HepG2 (cell line): ENCODE data around the gene NBR1. TPM values are rescaled to one million over a fixed set of nuclear protein-coding genes. Genes with fewer than 3 reads are reported as not detected.
A peak's percentile ranks its signal among the peaks of the same experiment; 100 is the strongest.

Experiments used
- FOSL2 ChIP-seq: sonication (generic); formaldehyde crosslinking; IDR thresholded peaks from 2 replicates; pipeline ENCODE4 v1.4.0; 2020; ENCODE audit warnings: missing genetic modification reagents
- HHEX ChIP-seq: IDR thresholded peaks from 2 replicates; pipeline ENCODE4 v1.6.1; 2016; ENCODE audit warnings: control low read depth
- HNF4G ChIP-seq, 2 experiments: sonication (generic) in 1 of 2; formaldehyde crosslinking in 1 of 2; IDR thresholded peaks; 2 replicates each; pipeline versions ENCODE4 v1.4.0 to v1.6.1; 2011 to 2020; ENCODE audit warnings: borderline replicate concordance in 2 of 2, low read depth in 2 of 2, mild to moderate bottlenecking in 2 of 2, low read length in 1 of 2, missing genetic modification reagents in 1 of 2, moderate library complexity in 1 of 2
- PHB2 ChIP-seq: fragments of 450-650 bp; IDR thresholded peaks from 2 replicates; pipeline ENCODE4 v1.6.1; 2018; ENCODE audit not compliant: partially characterized antibody
- RELA ChIP-seq: sonication (generic); formaldehyde crosslinking; IDR thresholded peaks from 2 replicates; pipeline ENCODE4 v1.4.0; 2020; ENCODE audit warnings: missing genetic modification reagents
- SOX6 ChIP-seq, 2 experiments: fragments of 450-650 bp in 1 of 2; sonication (generic) in 1 of 2; formaldehyde crosslinking in 1 of 2; IDR thresholded peaks; 2 replicates each; pipeline versions ENCODE4 v1.4.0 to v1.6.1; 2017 to 2020; ENCODE audit warnings: antibody characterized with exemption in 1 of 2, mild to moderate bottlenecking in 1 of 2, missing genetic modification reagents in 1 of 2
- TP53 ChIP-seq: sonication (generic); formaldehyde crosslinking; conservative IDR thresholded peaks from 2 replicates; pipeline ENCODE4 v1.4.0; 2020; ENCODE audit warnings: missing genetic modification reagents
- ZNF232 ChIP-seq: sonication (generic); formaldehyde crosslinking; IDR thresholded peaks from 2 replicates; pipeline ENCODE4 v1.4.0; 2020; ENCODE audit warnings: missing genetic modification reagents, borderline replicate concordance
- ZNF589 ChIP-seq: sonication (generic); formaldehyde crosslinking; conservative IDR thresholded peaks from 2 replicates; pipeline ENCODE4 v1.8.0; 2022; ENCODE audit warnings: mild to moderate bottlenecking, moderate library complexity, missing genetic modification reagents
- ZNF678 ChIP-seq: sonication (generic); formaldehyde crosslinking; IDR thresholded peaks from 2 replicates; pipeline ENCODE4 v1.4.0; 2020; ENCODE audit warnings: mild to moderate bottlenecking, missing genetic modification reagents
- ZNF782 ChIP-seq: sonication (generic); formaldehyde crosslinking; IDR thresholded peaks from 2 replicates; pipeline ENCODE4 v1.4.0; 2020; ENCODE audit warnings: missing genetic modification reagents, mild to moderate bottlenecking, borderline replicate concordance
- ZNF788 ChIP-seq: sonication (generic); formaldehyde crosslinking; IDR thresholded peaks from 2 replicates; pipeline ENCODE4 v1.5.0; 2020; ENCODE audit warnings: mild to moderate bottlenecking, missing genetic modification reagents, borderline replicate concordance
- ZZZ3 ChIP-seq: sonication (generic); formaldehyde crosslinking; IDR thresholded peaks from 2 replicates; pipeline ENCODE4 v1.4.0; 2020; ENCODE audit warnings: missing genetic modification reagents, mild to moderate bottlenecking, borderline replicate concordance
- polyA plus RNA-seq, 8 experiments: library from polyadenylated mRNA; depleted of rRNA in 3 of 8; stranded (reverse) in 7 of 8; unstranded in 1 of 8; fragments of >200 nt; fragmentation: Illumina TruSeq in 4 of 8; extraction: Trizol in 4 of 8; gene quantifications; 2 replicates each; pipeline versions ENCODE4 v1.2.1 to v1.2.3, GENCODE V29; 2011 to 2016; ENCODE audit warnings: low read depth in 4 of 8, missing spikeins in 1 of 8, mixed read lengths in 1 of 8; ENCODE audit not compliant: insufficient read depth in 1 of 8
- total RNA-seq, 5 experiments: library from RNA; depleted of rRNA; stranded (reverse); fragments of >200 nt; fragmentation: Illumina TruSeq; extraction: Trizol; gene quantifications; 2 replicates each; pipeline ENCODE4 v1.2.3, GENCODE V29; 2016; ENCODE audit warnings: low read depth in 1 of 5
- TF ChIP-seq, protein P1 (sequence below): sonication (generic); formaldehyde crosslinking; IDR thresholded peaks from 2 replicates; pipeline ENCODE4 v1.5.0; 2020; ENCODE audit warnings: mild to moderate bottlenecking, missing genetic modification reagents, borderline replicate concordance
- TF ChIP-seq, protein P2 (sequence below): sonication (generic); formaldehyde crosslinking; IDR thresholded peaks from 2 replicates; pipeline ENCODE4 v1.9.0; 2022; ENCODE audit warnings: missing genetic modification reagents, mild to moderate bottlenecking, borderline replicate concordance
- TF ChIP-seq, protein P3 (sequence below): sonication (generic); formaldehyde crosslinking; IDR thresholded peaks from 2 replicates; pipeline ENCODE4 v1.5.1; 2020; ENCODE audit warnings: missing genetic modification reagents, mild to moderate bottlenecking, borderline replicate concordance
- TF ChIP-seq, protein P4 (sequence below): sonication (generic); formaldehyde crosslinking; IDR thresholded peaks from 2 replicates; pipeline ENCODE4 v1.8.1; 2022; ENCODE audit warnings: low read depth, mild to moderate bottlenecking, missing genetic modification reagents

NBR1 gene
- total and polyA plus RNA-seq, 2 of the 13 experiments (the other 11 are each of a cell fraction or from before 2014, with no cell fraction given), result 51.7 to 121 TPM

DNA sequence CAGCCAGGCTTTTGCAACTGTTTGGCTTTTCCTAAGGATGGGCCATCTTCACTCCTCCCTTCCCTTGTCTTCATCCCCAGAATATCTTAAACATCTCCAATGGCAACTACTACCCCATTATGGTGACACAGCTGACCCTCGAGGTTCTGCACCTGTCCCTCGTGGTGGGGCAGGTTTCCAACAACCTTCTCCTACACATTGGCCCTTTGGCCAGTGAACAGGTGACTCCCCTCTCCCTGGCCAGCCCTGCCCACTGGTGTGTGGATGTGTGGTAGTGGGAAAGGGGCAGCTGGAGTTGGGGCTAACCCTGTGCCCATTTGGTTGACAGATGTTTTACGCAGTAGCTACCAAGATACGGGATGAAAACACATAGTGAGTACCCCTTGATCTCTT is 45.4 kb downstream of the NBR1 start (continued):
- TF ChIP-seq, protein P1, sequence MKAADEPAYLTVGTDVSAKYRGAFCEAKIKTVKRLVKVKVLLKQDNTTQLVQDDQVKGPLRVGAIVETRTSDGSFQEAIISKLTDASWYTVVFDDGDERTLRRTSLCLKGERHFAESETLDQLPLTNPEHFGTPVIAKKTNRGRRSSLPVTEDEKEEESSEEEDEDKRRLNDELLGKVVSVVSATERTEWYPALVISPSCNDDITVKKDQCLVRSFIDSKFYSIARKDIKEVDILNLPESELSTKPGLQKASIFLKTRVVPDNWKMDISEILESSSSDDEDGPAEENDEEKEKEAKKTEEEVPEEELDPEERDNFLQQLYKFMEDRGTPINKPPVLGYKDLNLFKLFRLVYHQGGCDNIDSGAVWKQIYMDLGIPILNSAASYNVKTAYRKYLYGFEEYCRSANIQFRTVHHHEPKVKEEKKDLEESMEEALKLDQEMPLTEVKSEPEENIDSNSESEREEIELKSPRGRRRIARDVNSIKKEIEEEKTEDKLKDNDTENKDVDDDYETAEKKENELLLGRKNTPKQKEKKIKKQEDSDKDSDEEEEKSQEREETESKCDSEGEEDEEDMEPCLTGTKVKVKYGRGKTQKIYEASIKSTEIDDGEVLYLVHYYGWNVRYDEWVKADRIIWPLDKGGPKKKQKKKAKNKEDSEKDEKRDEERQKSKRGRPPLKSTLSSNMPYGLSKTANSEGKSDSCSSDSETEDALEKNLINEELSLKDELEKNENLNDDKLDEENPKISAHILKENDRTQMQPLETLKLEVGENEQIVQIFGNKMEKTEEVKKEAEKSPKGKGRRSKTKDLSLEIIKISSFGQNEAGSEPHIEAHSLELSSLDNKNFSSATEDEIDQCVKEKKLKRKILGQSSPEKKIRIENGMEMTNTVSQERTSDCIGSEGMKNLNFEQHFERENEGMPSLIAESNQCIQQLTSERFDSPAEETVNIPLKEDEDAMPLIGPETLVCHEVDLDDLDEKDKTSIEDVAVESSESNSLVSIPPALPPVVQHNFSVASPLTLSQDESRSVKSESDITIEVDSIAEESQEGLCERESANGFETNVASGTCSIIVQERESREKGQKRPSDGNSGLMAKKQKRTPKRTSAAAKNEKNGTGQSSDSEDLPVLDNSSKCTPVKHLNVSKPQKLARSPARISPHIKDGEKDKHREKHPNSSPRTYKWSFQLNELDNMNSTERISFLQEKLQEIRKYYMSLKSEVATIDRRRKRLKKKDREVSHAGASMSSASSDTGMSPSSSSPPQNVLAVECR, result no peak
- TF ChIP-seq ZNF232 (CRISPR knock-in tag), result no peak
- TF ChIP-seq, protein P2, sequence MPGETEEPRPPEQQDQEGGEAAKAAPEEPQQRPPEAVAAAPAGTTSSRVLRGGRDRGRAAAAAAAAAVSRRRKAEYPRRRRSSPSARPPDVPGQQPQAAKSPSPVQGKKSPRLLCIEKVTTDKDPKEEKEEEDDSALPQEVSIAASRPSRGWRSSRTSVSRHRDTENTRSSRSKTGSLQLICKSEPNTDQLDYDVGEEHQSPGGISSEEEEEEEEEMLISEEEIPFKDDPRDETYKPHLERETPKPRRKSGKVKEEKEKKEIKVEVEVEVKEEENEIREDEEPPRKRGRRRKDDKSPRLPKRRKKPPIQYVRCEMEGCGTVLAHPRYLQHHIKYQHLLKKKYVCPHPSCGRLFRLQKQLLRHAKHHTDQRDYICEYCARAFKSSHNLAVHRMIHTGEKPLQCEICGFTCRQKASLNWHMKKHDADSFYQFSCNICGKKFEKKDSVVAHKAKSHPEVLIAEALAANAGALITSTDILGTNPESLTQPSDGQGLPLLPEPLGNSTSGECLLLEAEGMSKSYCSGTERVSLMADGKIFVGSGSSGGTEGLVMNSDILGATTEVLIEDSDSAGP, result peak; percentile 79; the same call in 1 of the 2 replicates
- TF ChIP-seq SOX6 (IDR thresholded peaks at IDR 0.05), result no peak
- TF ChIP-seq SOX6 (CRISPR knock-in tag; IDR thresholded peaks at IDR 0.05), result no peak
- TF ChIP-seq, protein P3, sequence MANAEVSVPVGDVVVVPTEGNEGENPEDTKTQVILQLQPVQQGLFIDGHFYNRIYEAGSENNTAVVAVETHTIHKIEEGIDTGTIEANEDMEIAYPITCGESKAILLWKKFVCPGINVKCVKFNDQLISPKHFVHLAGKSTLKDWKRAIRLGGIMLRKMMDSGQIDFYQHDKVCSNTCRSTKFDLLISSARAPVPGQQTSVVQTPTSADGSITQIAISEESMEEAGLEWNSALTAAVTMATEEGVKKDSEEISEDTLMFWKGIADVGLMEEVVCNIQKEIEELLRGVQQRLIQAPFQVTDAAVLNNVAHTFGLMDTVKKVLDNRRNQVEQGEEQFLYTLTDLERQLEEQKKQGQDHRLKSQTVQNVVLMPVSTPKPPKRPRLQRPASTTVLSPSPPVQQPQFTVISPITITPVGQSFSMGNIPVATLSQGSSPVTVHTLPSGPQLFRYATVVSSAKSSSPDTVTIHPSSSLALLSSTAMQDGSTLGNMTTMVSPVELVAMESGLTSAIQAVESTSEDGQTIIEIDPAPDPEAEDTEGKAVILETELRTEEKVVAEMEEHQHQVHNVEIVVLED (CRISPR knock-in tag), result no peak
- TF ChIP-seq TP53 (CRISPR knock-in tag), result no peak
- TF ChIP-seq, protein P4, sequence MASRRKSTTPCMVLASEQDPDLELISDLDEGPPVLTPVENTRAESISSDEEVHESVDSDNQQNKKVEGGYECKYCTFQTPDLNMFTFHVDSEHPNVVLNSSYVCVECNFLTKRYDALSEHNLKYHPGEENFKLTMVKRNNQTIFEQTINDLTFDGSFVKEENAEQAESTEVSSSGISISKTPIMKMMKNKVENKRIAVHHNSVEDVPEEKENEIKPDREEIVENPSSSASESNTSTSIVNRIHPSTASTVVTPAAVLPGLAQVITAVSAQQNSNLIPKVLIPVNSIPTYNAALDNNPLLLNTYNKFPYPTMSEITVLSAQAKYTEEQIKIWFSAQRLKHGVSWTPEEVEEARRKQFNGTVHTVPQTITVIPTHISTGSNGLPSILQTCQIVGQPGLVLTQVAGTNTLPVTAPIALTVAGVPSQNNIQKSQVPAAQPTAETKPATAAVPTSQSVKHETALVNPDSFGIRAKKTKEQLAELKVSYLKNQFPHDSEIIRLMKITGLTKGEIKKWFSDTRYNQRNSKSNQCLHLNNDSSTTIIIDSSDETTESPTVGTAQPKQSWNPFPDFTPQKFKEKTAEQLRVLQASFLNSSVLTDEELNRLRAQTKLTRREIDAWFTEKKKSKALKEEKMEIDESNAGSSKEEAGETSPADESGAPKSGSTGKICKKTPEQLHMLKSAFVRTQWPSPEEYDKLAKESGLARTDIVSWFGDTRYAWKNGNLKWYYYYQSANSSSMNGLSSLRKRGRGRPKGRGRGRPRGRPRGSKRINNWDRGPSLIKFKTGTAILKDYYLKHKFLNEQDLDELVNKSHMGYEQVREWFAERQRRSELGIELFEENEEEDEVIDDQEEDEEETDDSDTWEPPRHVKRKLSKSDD (CRISPR knock-in tag), result no peak
- TF ChIP-seq FOSL2 (CRISPR knock-in tag), result no peak
- TF ChIP-seq ZNF782, result no peak
- no peak; the same call in 1 of the 2 replicates for TF ChIP-seq ZZZ3 (CRISPR knock-in tag)
- no peak for TF ChIP-seq RELA
- no peak for TF ChIP-seq ZNF678 (CRISPR knock-in tag)
- TF ChIP-seq HHEX (CRISPR knock-in tag), result no peak
- no peak for TF ChIP-seq PHB2
- TF ChIP-seq ZNF788 (CRISPR knock-in tag), result no peak
- TF ChIP-seq ZNF589 (CRISPR knock-in tag), result peak; percentile 0; the same call in 1 of the 2 replicates
- TF ChIP-seq HNF4G (IDR thresholded peaks at IDR 0.05; ENCODE audit: borderline replicate concordance, low read depth, low read length), result no peak
- TF ChIP-seq HNF4G (CRISPR knock-in tag; IDR thresholded peaks at IDR 0.05; ENCODE audit: borderline replicate concordance, low read depth), result no peak
